H1 (cell line): ENCODE results near the gene TCEAL4. TPM values are rescaled to one million over a fixed set of nuclear protein-coding genes. Genes with fewer than 3 reads are reported as not detected.

Source experiments
- CTCF ChIA-PET: fragments of 300-600 bp; sonication (Branson Sonifier 250); formaldehyde crosslinking; loops from one replicate; lab custom pipeline; 2021; ENCODE audit not compliant: partially characterized antibody; lab: Charles Lee
- POLR2A ChIA-PET: fragments of 300-600 bp; sonication (Branson Sonifier 250); formaldehyde crosslinking; loops from one replicate; lab custom pipeline; 2021; ENCODE audit warnings: inconsistent platforms; ENCODE audit not compliant: partially characterized antibody; lab: Charles Lee
- DNase-seq, 2 experiments: peaks; one replicate each; pipeline versions ENCODE4 v3.0.0 to v3.0.0-alpha.2; 2010 to 2022; ENCODE audit warnings: low spot score in 2 of 2, low read depth in 1 of 2, mixed read lengths in 1 of 2
- FAIRE-seq: peaks from 2 replicates; lab custom pipeline; 2011; peaks lifted over from hg19 to GRCh38; lab: Jason Lieb, UNC
- H2AFZ ChIP-seq: 2 replicates; pipeline ENCODE4 v1.8.1; 2012; ENCODE audit warnings: low read length, inconsistent platforms
- H2AK5ac ChIP-seq: 2 replicates; pipeline ENCODE4 v1.6.1; 2013; ENCODE audit warnings: low read depth, low read length
- H2BK120ac ChIP-seq: replicated peaks from 2 replicates; pipeline ENCODE3; 2013; ENCODE audit warnings: low read depth, low read length, inconsistent platforms
- H2BK12ac ChIP-seq: 2 replicates; pipeline ENCODE4 v1.6.1; 2013; ENCODE audit warnings: low read depth, low read length
- H2BK15ac ChIP-seq: 2 replicates; pipeline ENCODE4 v1.6.1; 2013; ENCODE audit warnings: low read length
- H2BK20ac ChIP-seq: 2 replicates; pipeline ENCODE4 v1.6.1; 2013; ENCODE audit warnings: low read length
- H2BK5ac ChIP-seq: 2 replicates; pipeline ENCODE4 v1.6.1; 2013; ENCODE audit warnings: low read depth, low read length
- H3K14ac ChIP-seq: 2 replicates; pipeline ENCODE4 v1.6.1; 2013; ENCODE audit warnings: inconsistent platforms; ENCODE audit not compliant: insufficient read length
- H3K18ac ChIP-seq: 2 replicates; pipeline ENCODE4 v1.6.1; 2013; ENCODE audit warnings: low read length; ENCODE audit errors: extremely low read depth
- H3K23ac ChIP-seq: 2 replicates; pipeline ENCODE4 v1.6.1; 2013; ENCODE audit warnings: inconsistent platforms; ENCODE audit not compliant: insufficient read length
- H3K23me2 ChIP-seq: 2 replicates; pipeline ENCODE4 v1.6.1; 2013; ENCODE audit warnings: low read depth, low read length
- H3K27ac ChIP-seq: 2 replicates; pipeline ENCODE4 v1.6.1; 2011; ENCODE audit warnings: low read depth, low read length, inconsistent platforms
- H3K27me3 ChIP-seq, 4 experiments: replicated peaks in 1 of 4; 1 replicate in 1 of 4; 2 replicates in 3 of 4; pipeline versions ENCODE4 v1.6.1 to v1.8.1; 2011 to 2013; ENCODE audit warnings: low read length in 3 of 4, mild to moderate bottlenecking in 3 of 4, inconsistent platforms in 2 of 4, mixed read lengths in 2 of 4, moderate library complexity in 1 of 4; ENCODE audit not compliant: control insufficient read depth in 3 of 4, insufficient read depth in 3 of 4; ENCODE audit errors: extremely low read depth in 1 of 4
- H3K36me3 ChIP-seq, 4 experiments: 2 replicates each; pipeline versions ENCODE4 v1.6.1 to v1.8.1; 2011 to 2013; ENCODE audit warnings: mild to moderate bottlenecking in 4 of 4, low read length in 3 of 4, moderate library complexity in 2 of 4, control low read depth in 1 of 4, inconsistent platforms in 1 of 4; ENCODE audit not compliant: insufficient read depth in 4 of 4, control insufficient read depth in 2 of 4
- H3K4ac ChIP-seq: replicated peaks from 2 replicates; pipeline ENCODE3; 2013; ENCODE audit warnings: low read length, low read depth, mixed read lengths, inconsistent platforms; ENCODE audit not compliant: insufficient read length
- H3K4me1 ChIP-seq, 4 experiments: replicated peaks in 1 of 4; 1 replicate in 1 of 4; 2 replicates in 3 of 4; pipeline versions ENCODE4 v1.6.1 to v1.8.1; 2011 to 2013; ENCODE audit warnings: low read length in 3 of 4, inconsistent platforms in 2 of 4, mixed read lengths in 1 of 4; ENCODE audit not compliant: insufficient read depth in 4 of 4, control insufficient read depth in 3 of 4
- H3K4me2 ChIP-seq, 2 experiments: 2 replicates each; pipeline versions ENCODE4 v1.6.1 to v1.8.1; 2011 to 2013; ENCODE audit warnings: low read depth in 2 of 2, low read length in 2 of 2, control low read depth in 1 of 2, inconsistent platforms in 1 of 2, mild to moderate bottlenecking in 1 of 2; ENCODE audit not compliant: insufficient read depth in 1 of 2
- H3K4me3 ChIP-seq, 4 experiments: fragments of 200-600, 300-600 bp in 1 of 4; sonication (generic), shearing (Covaris generic), sonication (Bioruptor Twin) in 1 of 4; 2 replicates each; pipeline versions ENCODE4 v1.5.1 to v1.8.1; 2011 to 2016; ENCODE audit warnings: low read length in 4 of 4, low read depth in 3 of 4, control low read depth in 2 of 4, inconsistent platforms in 2 of 4, mild to moderate bottlenecking in 2 of 4, mixed read lengths in 1 of 4, moderate library complexity in 1 of 4; ENCODE audit not compliant: insufficient read depth in 2 of 4; ENCODE audit errors: extremely low read depth in 1 of 4
- H3K56ac ChIP-seq: replicated peaks from 2 replicates; pipeline ENCODE3; 2013; ENCODE audit warnings: low read depth, mild to moderate bottlenecking, mixed read lengths, low read length, inconsistent platforms; ENCODE audit not compliant: insufficient read length
- H3K79me1 ChIP-seq: 2 replicates; pipeline ENCODE4 v1.6.1; 2013; ENCODE audit warnings: low read depth, low read length, control low read depth
- H3K79me2 ChIP-seq, 2 experiments: 2 replicates each; pipeline versions ENCODE4 v1.6.1 to v1.8.1; 2012 to 2013; ENCODE audit warnings: low read length in 2 of 2, mild to moderate bottlenecking in 2 of 2, inconsistent platforms in 1 of 2; ENCODE audit not compliant: insufficient read depth in 2 of 2, control insufficient read depth in 1 of 2
- H3K9ac ChIP-seq, 4 experiments: replicated peaks in 1 of 4; 1 replicate in 1 of 4; 2 replicates in 3 of 4; pipeline versions ENCODE4 v1.6.1 to v1.8.1; 2011 to 2013; ENCODE audit warnings: low read depth in 3 of 4, low read length in 3 of 4, control low read depth in 2 of 4, mild to moderate bottlenecking in 2 of 4, moderate library complexity in 2 of 4, inconsistent platforms in 1 of 4; ENCODE audit errors: extremely low read depth in 1 of 4
- H3K9me3 ChIP-seq, 2 experiments: 2 replicates each; pipeline versions ENCODE4 v1.6.1 to v1.8.1; 2012 to 2013; ENCODE audit warnings: mild to moderate bottlenecking in 2 of 2, moderate library complexity in 2 of 2, control low read depth in 1 of 2, inconsistent platforms in 1 of 2, low read depth in 1 of 2, low read length in 1 of 2, mixed read lengths in 1 of 2; ENCODE audit not compliant: insufficient read depth in 2 of 2
- H4K20me1 ChIP-seq, 2 experiments: replicated peaks in 1 of 2; 2 replicates each; pipeline versions ENCODE3 to v1.8.1; 2011 to 2013; ENCODE audit warnings: inconsistent platforms in 2 of 2, low read length in 2 of 2, mild to moderate bottlenecking in 1 of 2; ENCODE audit not compliant: insufficient read depth in 2 of 2, control insufficient read depth in 1 of 2
- H4K5ac ChIP-seq: 2 replicates; pipeline ENCODE4 v1.6.1; 2013; ENCODE audit warnings: low read length, low read depth, mixed read lengths, inconsistent platforms; ENCODE audit not compliant: insufficient read length
- H4K8ac ChIP-seq: 2 replicates; pipeline ENCODE4 v1.8.0; 2013; ENCODE audit warnings: mild to moderate bottlenecking, moderate library complexity, low read length, inconsistent platforms; ENCODE audit not compliant: insufficient read depth; ENCODE audit errors: extremely low read depth
- H4K91ac ChIP-seq: replicated peaks from 2 replicates; pipeline ENCODE3; 2013; ENCODE audit warnings: low read length, mixed read lengths, inconsistent platforms; ENCODE audit not compliant: insufficient read length
- CHD2 ChIP-seq: IDR thresholded peaks from 2 replicates; pipeline ENCODE4 v1.6.1; 2012; ENCODE audit warnings: low read length, improper control_type of control experiment
- CTBP2 ChIP-seq: IDR thresholded peaks from 2 replicates; pipeline ENCODE4 v1.7.0; 2011; ENCODE audit warnings: borderline replicate concordance, mild to moderate bottlenecking, moderate library complexity, mixed read lengths, low read length; ENCODE audit not compliant: insufficient read depth, insufficient read length
- MAFK ChIP-seq: IDR thresholded peaks from 2 replicates; pipeline ENCODE4 v1.6.1; 2012; ENCODE audit warnings: low read depth, mild to moderate bottlenecking, improper control_type of control experiment, low read length
- POU5F1 ChIP-seq: IDR thresholded peaks from 2 replicates; pipeline ENCODE4 v1.6.1; 2011; ENCODE audit warnings: low read depth, mild to moderate bottlenecking, low read length, moderate library complexity
- SIX5 ChIP-seq: IDR thresholded peaks from 2 replicates; pipeline ENCODE4 v1.6.1; 2011; ENCODE audit warnings: mild to moderate bottlenecking, low read depth, low read length
- YY1 ChIP-seq: IDR thresholded peaks from 2 replicates; pipeline ENCODE4 v1.6.1; 2011; ENCODE audit warnings: low read depth, mild to moderate bottlenecking, low read length
- WGBS, 2 experiments: shearing (Covaris generic) in 1 of 2; methylation state at CpG; one replicate each; pipeline versions ENCODE4 v1.1.6 to v1.1.7; 2013 to 2015; ENCODE audit warnings: low lambda C conversion rate in 2 of 2, mixed read lengths in 2 of 2, inconsistent platforms in 1 of 2, low coverage in 1 of 2, missing lambda C conversion rate in 1 of 2; ENCODE audit not compliant: insufficient replicate concordance in 2 of 2, insufficient coverage in 1 of 2, insufficient read length in 1 of 2; ENCODE audit errors: extremely low coverage in 1 of 2, missing lambda C conversion rate in 1 of 2; 5-methylcytosine and 5-hydroxymethylcytosine counted together
- polyA plus RNA-seq, 7 experiments: library from polyadenylated mRNA; depleted of rRNA in 3 of 7; stranded (reverse) in 5 of 7; unstranded in 2 of 7; fragments of >200 nt in 5 of 7; fragments of 200-250 nt in 2 of 7; gene quantifications; 1 replicate in 5 of 7; 2 replicates in 1 of 7; 4 replicates in 1 of 7; pipeline versions ENCODE4 v1.2.1 to v1.2.3, GENCODE V29; 2011 to 2013; ENCODE audit warnings: missing spikeins in 2 of 7, mixed read lengths in 2 of 7
- total RNA-seq: library from RNA; stranded (reverse); fragmentation: NEBNext Ultra II Directional; extraction: Animal tissue kit (Norgen Biotek cat#: 25700); gene quantifications from 2 replicates; pipeline ENCODE4 v1.2.1, GENCODE V29; 2021

Gene TCEAL4
- total and polyA plus RNA-seq, 2 of the 8 experiments (the other 6 are each of a cell fraction or from before 2014, with no cell fraction given), result 10.1 to 53.0 TPM

GRCh38 chrX:103573202-103573601, 12.1 kb upstream of the TCEAL4 start:
- Histone ChIP-seq H3K79me2 (no peaks in the 10 kb centered on the region), H2BK120ac (no peak overlapping the region), H3K4me1 (no peaks in the 10 kb centered on the region), H3K23me2 (no peaks in the 10 kb centered on the region), H3K27me3 (no peaks in the 10 kb centered on the region), H3K14ac (no peak overlapping the region), H4K91ac (no peak overlapping the region), H4K20me1 (no peaks in the 10 kb centered on the region), H4K8ac (no peak overlapping the region), H3K23ac (no peak overlapping the region), H3K56ac (no peak overlapping the region), H2BK15ac (no peak overlapping the region), H2BK5ac (no peak overlapping the region), H2AK5ac (no peak overlapping the region), H3K4me2 (no peak overlapping the region), H2BK12ac (no peak overlapping the region), H3K18ac (no peak overlapping the region), H3K36me3 (no peaks in the 10 kb centered on the region), H3K9ac (no peak overlapping the region), H3K27ac (no peak overlapping the region), H4K5ac (no peak overlapping the region), H3K79me1 (no peaks in the 10 kb centered on the region), H3K4me3 (no peak overlapping the region), H2BK20ac (no peak overlapping the region), H3K4ac (no peak overlapping the region), H3K9me3 (no peaks in the 10 kb centered on the region), H2AFZ (no peak overlapping the region)
- WGBS, 2 experiments, result 87% methylated on average over 1 of the region's 1 CpG; no CpG with 5 or more reads in 1 of the 2 experiments
- DNase-seq, result no peak
- POLR2A ChIA-PET, result no interaction called here
- CTCF ChIA-PET, result interaction anchor here (0.6 kb wide), 1 partner anchor 85 kb away, joined by 3 read pairs; no protein-coding TSS in a partner anchor
- FAIRE-seq, result no peak
- TF ChIP-seq CHD2, result no peak
- TF ChIP-seq YY1, result no peak
- TF ChIP-seq CTBP2, result no peak
- TF ChIP-seq POU5F1, result no peak
- no peak for TF ChIP-seq SIX5
- no peak for TF ChIP-seq MAFK
